Stimulated activated CD4-positive, alpha-beta T cell treated with anti-CD3 and anti-CD28 coated beads, Interleukin-12 subunit alpha, Interleukin-12 subunit beta, amount 100 ng/mL, for 4 hours (primary cell): ENCODE measurements around the gene ENOPH1.
"Not testable (repeated sequence)": the region's sequence is repeated elsewhere in the genome, so short reads cannot be mapped to it uniquely, and the experiment has no call there.

Experiments used
- DNase-seq: peaks from one replicate; pipeline ENCODE4 v3.0.0-alpha.2; 2020

The ENOPH1 gene

DNA sequence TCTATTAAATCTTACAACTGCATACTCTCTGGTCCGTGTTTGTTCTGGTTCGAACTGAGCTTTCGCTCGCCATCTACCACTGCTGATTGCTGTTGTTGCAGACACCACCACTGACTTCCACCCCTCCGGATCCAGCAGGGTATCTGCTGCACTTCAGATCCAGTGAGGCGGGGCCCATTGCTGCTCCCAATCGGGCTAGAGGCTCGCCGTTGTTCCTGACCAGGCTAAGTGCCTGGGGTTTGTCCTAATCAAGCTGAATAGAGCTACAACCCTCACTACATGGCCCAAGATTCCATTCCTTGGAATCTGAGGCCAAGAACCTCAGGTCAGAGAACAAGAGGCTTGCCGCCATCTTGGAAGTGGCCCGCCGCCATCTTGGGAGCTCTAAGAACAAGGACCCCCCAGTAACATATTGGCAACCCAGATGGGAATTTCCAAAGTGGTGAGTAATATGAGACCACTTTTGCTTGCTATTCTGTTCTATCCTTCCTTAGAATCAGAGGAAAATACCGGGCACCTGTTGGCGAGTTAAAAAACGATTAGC, 43.3 kb downstream of the ENOPH1 start:
- no peak for DNase-seq

DNA sequence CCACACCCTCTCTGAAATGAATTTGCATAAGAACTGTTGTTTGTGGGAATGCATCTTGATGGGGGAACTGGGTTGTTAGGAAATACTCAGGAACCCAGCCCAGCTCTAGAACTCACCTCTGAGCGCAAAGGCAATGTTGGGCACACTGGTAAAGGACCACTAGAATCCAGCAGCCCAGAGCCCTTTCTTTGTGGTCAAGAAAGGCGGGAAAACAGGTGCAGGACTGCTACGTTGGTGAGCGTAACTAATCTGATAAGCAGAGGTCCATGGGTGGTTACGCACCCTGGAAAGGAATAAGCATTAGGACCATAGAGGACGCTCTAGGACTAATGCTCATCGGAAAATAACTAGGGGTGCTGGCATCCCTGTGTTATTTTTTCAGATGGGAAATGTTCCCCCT, 45.5 kb downstream of the ENOPH1 start:
- DNase-seq, result not testable (repeated sequence)

DNA sequence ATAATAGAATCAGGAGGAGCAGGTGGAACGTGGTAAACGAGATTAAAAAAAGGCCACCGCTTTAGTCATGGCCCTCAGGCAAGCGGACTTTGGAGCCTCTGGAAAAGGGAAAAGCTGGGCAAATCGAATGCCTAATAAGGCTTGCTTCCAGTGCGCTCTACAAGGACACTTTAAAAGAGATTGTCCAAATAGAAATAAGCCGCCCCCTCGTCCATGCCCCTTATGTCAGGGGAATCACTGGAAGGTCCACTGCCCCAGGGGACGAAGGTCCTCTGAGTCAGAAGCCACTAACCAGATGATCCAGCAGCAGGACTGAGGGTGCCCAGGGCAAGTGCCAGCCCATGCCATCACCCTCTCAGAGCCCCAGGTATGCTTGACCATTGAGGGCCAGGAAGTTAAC, 47.1 kb downstream of the ENOPH1 start:
- DNase-seq, result not testable (repeated sequence)

DNA sequence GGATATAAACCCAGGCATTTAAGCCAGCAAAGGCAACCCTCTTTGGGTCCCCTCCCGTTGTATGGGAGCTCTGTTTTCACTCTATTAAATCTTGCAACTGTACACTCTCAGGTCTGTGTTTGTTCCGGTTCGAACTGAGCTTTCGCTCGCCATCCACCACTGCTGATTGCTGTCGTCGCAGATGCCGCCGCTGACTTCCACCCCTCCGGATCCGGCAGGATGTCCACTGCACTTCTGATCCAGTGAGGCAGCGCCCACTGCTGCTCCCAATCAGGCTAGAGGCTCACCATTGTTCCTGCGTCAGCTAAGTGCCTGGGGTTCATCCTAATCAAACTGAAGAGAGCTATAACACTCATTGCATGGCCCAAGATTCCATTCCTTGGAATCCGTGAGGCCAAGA, 49.2 kb downstream of the ENOPH1 start:
- DNase-seq, result no peak

DNA sequence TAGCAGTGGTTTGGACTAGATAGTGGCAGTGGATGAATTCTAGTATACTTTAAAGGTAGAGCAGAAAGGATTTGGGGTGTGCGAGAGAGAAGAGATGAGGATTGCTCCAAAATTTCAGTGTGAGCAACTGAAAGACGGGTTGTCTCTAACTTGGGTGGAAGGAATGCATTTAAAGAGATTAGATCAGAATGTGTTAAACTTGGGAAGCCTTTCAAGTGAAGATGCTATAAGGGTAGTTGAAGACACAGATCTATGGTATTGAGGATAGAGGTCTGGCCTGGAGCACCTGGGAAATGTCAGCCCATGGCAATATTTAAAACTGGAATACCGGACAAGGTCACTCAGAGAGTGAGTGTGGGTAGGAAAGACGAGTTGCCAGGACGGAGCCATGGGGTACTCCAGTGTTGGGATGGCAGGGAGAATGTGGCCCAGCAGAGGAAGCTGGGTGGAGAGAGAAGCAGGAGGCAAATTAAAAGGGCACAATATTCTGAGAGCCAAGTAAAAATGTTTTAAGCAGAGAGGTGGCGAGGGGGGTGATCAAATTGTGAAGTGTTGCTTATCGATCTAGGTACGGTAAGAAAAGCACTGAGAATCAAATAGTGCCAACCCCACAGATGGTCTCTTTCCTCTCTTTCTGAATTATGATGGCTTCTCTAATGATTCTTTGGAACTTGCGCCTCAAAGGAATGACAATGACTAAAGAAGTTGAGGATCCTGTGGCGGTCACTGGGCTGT, 50.5 kb downstream of the ENOPH1 start:
- no peak for DNase-seq

DNA sequence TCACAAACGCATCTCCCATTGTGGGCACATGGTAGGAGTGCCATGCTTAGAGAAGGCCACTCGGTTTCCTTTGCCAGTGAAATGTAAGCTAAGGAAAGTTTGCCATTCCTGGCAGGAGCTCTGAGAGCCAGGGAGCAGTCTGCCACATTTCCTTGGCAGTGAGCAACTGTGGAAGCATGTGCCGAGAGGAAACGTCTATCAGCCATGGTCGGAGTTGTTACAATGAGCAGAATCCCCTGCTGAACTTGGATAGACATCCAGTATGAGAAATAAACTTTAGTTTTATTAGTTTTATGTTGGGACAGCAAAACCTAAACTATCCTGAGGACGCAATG, 51.1 kb downstream of the ENOPH1 start:
- DNase-seq, result no peak

DNA sequence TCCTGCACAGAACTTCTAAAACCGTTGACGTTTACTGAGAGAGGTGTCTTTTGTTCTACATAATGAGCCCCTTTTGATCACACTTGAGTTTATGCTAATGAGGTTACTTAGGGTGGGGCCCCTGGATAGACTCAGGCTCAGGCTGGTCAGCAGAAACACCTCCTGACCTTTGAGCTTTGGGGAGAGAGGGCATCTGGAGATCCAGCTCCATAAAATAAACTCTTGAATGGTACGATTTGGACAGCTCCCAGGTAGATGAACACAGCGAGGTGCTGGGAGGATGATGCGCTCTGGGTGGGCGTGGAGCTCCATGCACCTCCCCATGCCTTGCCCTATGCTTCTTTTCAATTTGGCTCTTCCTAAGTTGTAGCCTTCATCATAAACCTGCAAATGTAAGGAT, 52.0 kb downstream of the ENOPH1 start:
- no peak for DNase-seq

DNA sequence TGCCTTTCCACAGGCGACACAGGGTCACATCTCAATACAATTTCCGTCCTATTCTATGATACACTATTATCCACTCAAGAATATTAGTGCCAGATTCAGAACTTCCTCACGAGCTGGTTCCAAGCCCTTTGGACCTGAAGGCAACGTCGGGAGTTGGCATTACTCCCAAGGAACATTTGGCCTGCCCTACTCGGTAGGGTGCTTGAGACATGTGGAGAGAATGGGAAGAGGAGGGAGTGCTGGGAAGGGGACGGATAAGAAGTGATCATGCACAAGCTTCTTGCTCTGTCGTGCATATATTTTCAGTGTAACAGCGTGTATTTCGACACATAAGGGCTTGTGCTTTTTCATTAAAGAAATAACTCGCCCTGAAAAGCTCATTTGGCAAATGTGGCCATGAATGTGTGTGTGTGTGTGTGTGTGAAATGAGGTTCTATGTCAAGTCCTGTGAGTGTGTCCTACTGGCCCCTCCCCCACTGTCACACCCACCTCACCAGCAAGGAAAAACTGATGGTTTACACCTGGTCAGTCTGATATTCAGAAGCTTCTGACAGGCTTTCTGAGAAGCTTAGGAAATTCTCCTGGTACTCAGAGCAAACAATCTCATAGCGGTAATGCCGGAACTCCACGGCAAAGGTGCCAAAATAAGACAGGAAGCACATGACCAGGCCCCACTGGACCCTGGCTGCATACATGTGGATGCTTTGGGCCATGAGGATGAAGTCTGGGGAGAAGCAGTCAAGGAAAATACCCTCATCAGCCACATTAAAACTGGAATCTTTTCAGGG, 54.8 kb downstream of the ENOPH1 start:
- DNase-seq, result no peak

DNA sequence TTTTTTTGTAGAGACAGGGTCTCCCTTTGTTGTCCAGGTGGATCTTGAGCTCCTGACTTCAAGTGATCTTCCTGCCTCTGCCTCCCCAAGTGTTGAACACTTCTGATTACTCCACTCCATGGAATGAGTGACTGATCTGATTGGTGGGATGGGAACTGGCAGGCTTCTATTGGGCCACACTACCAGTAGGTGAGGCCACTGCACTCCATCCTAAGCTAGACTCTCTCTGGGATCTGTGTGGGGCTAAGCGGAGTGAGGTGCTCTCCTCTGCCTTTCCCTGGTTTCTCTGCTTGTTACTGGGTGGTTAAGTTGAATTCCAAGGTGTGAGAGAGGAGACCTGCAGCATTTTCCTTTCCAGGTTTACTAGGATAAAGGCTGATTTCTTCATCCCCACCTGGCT, 58.7 kb downstream of the ENOPH1 start:
- DNase-seq, result no peak

DNA sequence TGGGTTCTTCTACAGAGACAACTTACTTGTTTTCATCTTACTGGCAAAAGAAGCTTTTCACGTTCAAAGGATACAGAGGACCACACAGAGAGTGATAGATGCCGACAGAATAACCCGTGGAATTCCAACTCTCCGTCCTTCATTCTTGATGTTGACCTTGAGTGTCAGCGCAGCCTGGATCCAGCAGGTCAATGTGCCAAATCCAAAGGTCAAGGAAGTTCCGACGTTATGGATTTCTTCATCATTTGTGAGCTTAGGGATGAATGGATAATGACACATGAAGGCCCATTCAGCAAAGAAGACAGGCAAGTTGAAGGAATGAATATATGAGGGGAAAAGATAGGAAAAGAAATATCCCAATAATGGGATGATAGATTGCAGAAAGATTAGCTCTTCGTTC, 59.6 kb downstream of the ENOPH1 start:
- no peak for DNase-seq

DNA sequence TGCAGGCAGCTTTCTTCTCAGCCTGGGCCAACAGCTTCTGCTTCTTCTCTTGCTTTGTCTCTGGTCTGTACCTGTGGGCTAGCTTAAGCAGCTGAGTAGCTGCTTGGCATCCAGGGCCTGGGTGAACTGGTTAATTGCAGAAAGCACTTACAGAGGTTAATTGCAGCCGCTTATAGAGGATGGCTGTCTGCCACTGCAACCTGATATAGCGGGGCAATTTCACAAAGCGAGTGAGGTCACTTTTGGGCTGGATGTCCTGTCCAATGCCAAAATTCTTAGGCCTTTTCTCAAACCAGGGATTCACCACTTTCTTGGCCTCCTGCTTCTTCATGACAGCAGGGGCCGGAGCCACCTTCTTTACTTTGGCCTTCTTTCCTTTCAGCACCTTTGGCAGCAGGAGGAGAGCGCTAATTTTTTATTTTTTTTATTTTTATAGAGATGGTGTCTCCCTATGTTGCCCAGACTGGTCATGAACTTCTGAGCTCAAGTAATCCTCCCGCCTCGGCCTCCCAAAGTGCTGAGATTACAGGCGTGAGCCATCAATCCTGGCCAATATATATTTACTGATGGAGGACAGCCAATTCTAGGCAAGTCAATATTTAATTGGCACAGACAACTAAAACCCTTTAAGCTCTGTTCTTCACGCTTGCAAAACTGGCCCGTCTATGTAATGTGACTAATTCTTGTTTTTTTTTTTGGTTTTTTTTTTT, 61.0 kb downstream of the ENOPH1 start:
- no peak for DNase-seq

DNA sequence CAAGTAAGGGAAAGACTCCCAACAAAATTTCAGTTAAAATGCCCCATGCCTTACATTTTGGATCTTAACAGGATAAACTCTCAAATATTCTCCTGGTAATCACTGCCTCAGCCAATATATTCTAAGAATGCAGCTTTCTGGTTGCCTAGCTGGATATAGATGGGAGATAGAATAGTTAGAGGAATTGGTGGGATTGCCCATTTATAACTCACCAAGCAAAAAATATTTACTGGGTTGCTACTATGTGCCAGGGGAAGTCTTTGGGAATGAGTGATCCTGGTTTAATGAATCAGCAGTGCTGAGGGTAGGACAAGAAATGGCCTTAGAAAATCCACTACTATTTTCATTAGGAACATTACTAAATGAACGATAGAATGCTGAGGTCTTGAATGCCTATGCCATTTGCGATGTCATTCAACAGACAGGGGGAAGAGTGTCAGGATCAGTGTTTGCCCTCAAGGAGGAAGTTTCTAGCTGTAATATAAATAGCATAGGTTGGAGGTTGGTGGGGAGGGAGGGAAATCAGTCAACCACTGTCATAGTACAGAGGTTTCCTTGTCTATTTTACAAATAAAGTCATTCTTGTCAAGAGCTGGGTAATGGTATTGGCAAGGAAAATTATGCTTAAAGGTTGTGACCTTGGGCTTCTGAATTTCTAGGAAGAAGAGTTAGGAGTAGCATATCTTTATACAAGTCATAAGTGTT, 63.5 kb downstream of the ENOPH1 start:
- DNase-seq, result no peak

DNA sequence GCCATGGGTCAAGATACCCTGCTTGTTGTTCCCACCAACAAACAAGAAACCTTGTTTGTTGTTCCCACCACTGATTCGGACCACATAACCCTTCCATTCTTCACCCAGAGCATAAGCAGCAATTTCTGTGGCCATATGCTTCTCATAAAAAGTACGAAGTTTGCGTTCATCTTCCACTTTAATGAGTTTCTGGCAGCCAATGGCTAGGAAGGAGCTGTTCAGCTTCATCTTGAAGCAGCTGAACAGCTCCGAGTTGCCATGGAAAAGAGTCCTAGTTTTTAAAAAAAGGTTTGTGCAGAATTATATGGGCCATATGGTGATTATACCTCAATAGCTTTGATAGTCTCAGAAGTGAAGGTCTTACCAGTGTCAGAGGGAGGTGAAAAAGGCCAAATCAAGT, 65.3 kb downstream of the ENOPH1 start:
- DNase-seq, result no peak

DNA sequence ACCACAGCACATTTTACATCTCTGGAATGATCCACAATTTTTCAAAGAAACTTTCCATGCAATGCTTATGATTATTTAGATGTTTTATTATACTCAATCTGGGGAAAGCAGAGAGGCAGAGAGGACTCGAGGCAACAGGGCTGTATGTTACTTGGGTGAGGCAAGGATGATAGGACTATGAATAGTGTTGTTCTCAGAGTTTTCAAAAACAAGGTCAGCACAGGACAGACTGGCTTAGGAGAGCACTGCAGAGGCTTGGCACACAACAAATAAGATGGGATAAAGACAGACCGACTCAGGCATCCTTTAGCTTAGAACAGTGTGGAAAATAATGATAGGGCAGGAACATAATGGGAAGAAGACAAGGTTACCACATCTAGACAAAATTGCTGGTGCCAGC, 66.0 kb downstream of the ENOPH1 start:
- DNase-seq, result no peak

DNA sequence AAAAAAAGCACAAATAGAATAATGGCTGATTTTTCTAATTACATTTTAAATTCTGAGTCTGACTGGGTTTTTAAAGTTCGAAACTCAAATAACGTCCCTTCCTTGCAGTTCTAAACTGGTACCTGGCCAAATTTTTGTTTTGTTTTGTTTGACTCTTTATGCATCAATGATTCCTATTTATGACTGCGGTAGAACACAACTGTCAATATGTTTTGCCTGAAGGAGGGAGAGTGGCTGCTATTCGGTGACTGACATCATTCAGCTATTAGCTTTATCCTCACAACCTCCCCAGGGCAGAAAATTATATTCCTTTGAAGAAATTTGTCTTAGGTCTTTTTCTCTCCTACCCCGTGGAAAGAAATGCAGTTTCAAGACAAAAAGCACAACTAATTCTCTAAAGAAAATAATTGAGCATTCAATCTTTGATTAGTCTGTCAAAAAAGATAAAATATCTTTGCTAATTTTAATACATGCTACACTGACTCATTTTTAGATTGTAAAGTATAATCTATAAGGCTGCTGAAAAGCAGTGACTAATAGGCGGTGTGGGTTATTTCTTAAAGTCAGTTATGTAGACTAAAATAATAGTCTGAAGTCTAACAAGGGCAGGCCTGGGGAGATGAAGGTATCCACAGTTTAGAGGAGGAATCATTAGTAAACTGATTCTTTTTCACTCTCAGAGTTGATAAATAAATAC, 69.5 kb downstream of the ENOPH1 start:
- no peak for DNase-seq

DNA sequence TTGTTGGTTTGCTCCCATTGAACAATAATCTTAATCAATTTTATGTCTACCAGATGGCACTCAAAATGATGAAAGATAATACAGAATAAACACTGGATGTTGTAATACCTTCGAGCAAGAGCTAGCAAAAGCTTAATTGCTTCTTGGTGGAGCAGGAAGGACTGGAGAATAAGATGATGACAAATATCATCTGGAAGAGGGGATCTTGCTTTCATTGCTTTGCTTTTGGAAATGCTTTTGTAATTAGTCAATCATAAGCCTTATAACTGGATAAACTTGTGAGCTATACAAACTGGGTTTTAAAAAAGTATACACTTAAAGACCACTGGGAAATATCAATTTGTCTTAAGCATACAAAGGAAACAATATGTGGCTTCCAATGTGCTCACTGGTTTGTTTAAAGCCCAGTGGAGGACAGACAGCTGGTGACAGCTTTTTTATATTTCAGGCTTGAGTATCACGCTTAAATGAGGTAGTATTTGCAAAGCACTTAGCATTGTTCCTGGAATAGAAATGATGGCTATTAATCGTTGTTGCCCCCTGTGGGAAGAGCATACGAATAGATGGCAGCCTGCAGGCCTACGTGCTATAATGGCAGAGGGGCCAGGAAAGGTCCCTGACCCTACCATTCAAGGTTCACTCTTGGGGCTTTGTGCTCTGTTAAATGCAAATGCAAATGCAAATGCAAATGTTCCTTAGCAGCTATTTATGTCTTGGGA, 70.2 kb downstream of the ENOPH1 start:
- no peak for DNase-seq

DNA sequence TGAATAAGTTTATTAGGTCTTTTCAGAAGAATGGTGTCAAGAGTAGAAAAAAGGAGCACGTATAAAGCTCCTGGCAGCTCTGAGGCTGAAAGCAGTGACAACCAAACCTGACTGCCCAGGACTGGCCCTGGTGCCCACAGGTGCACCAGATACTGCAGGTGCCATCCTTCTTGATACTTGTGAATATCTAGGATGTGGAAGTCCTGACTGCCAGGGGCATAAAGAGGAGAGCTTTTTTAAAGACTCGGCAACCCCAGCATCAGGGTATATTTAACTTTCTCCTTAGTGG, 70.7 kb downstream of the ENOPH1 start:
- DNase-seq, result no peak

DNA sequence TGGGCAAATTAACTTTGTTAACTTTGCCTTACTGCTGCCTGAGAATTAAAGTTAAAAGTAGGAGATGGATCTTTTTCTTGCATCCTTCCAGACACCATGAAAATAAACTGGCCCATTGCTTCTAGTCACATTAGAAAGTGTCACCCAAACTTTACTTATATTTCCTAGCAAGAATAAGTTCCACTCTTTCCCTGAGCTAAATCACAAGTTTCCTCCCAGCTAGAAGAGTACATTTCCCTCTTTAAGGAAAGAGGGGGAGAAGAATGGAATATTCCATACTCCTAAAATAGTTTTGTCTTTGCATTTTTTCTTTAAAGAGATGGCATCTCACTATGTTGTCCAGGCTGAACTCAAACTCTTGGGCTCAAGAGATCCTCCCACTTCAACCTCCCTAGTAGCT, 77.6 kb downstream of the ENOPH1 start:
- no peak for DNase-seq

DNA sequence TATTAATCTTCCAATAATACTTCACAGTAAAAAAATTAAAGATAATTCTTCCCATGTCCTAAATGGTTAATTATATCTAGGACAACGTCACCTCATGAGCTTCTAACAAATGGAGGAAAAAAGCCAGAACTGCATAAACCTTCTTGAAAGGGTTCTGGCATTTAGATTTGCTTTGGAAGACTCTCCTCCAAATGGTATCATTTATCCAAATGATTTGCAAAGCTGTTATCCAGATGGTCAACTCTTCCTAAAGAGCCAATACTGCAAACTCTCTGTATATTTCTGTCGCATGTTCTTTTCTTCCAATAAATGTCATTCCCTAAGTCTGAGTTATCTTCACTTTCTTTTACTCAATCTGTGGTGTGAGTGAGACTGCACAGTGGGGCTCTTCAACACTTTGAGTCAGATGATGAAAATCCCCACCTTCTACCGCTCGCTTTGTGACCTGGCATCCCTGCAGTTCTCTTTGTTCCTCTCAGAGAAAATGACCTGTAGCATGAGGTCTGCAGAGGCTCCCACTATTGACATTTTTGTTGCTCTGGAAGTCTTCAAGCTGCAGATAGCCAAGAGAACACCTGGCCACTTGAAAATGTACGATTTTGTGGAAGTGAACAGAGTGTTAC, 78.5 kb downstream of the ENOPH1 start:
- no peak for DNase-seq

DNA sequence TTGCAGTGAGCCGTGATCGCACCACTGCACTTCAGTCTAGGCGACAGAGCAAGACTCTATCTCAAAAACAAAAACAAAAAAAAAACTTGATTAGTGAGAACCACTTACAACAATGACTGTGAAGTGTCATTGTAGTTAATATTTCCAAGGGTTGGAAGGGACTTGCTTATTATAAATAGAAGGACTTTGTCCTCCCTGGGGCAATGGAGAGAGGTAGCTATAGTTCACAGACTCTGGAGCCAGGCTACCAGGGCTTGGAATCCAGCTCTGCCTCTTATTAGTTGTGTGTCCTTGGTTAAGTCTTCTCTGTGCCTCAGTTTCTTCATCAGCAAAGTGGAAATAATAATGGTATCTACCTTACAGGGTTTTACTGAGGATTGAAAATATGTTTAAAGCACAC, 79.8 kb downstream of the ENOPH1 start:
- DNase-seq, result no peak
